ENCODE measurements around the gene RNF148.

DNA sequence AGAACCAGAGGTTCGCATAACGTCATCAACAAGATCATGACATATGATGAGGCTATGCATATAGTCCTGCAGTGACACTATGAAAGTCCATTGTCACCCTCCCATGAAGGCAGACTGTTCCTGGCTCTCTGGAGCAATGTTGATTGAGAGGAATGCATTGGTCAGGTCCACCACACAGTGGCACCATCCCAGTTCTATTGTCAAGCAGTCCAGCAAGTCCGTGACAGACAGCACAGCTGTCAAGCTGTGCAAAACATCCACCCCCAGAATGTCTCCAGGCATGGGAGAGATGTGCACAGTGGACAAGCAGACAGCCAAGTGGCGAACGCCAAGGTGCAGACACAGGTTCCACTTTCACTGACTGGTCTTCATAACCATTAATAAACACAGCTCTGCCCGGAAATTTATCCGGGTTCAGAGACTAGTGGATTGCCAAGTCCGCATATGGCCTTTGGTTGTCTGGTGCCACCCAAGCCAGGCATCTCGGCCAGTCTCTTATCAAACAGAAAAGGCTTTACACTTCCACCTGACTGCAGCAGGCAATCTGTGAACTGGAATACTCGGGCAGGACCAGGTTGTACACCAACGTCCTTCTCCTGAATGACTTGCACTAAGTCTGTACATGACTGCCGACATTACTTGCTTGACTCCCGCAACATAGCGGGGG lies 11.0 kb downstream of the RNF148 start:
- TF ChIP-seq, protein P1, sequence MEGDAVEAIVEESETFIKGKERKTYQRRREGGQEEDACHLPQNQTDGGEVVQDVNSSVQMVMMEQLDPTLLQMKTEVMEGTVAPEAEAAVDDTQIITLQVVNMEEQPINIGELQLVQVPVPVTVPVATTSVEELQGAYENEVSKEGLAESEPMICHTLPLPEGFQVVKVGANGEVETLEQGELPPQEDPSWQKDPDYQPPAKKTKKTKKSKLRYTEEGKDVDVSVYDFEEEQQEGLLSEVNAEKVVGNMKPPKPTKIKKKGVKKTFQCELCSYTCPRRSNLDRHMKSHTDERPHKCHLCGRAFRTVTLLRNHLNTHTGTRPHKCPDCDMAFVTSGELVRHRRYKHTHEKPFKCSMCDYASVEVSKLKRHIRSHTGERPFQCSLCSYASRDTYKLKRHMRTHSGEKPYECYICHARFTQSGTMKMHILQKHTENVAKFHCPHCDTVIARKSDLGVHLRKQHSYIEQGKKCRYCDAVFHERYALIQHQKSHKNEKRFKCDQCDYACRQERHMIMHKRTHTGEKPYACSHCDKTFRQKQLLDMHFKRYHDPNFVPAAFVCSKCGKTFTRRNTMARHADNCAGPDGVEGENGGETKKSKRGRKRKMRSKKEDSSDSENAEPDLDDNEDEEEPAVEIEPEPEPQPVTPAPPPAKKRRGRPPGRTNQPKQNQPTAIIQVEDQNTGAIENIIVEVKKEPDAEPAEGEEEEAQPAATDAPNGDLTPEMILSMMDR (conservative IDR thresholded peaks at IDR 0.05; ENCODE audit: low read length): no peak
- TF ChIP-seq EZH2phosphoT487 (IDR thresholded peaks at IDR 0.05; ENCODE audit: borderline replicate concordance): no peak

Data from Loucy (cell line).